CD4-positive, alpha-beta T cell treated with Interferon gamma for 1 hour (primary cell): Measurements from ENCODE around the gene C11orf68.
"Not testable (repeated sequence)": the region's sequence is repeated elsewhere in the genome, so short reads cannot be mapped to it uniquely, and the experiment has no call there.

Experiments
- DNase-seq: peaks from one replicate; pipeline ENCODE4 v3.0.0-alpha.2; 2020

Gene C11orf68

GRCh38 chr11:65911682-65912568 is 6.9 kb downstream of the C11orf68 start:
- DNase-seq: no peak

- DNase-seq: no peak
These were observed 11.0 kb downstream of the C11orf68 start for GRCh38 chr11:65907878-65908277.

- DNase-seq: no peak
These were observed 12.3 kb downstream of the C11orf68 start for GRCh38 chr11:65906602-65907001.

GRCh38 chr11:65903715-65904114 is 15.1 kb downstream of the C11orf68 start:
- no peak for DNase-seq

GRCh38 chr11:65903068-65903481 is 15.8 kb downstream of the C11orf68 start:
- no peak for DNase-seq

- DNase-seq: no peak
These were observed 18.0 kb downstream of the C11orf68 start for GRCh38 chr11:65900899-65901180.

GRCh38 chr11:65900125-65900898 is 18.6 kb downstream of the C11orf68 start, which contains the start of gene FOSL1:
Gene FOSL1, minus strand, starts transcription at chr11:65900388. Its CDS starts 49 bp downstream, at chr11:65900339.
- DNase-seq: peak; percentile 97

- DNase-seq: peak; percentile 63
These were observed 19.3 kb downstream of the C11orf68 start for GRCh38 chr11:65899356-65900124.

- DNase-seq: no peak
These were observed 20.1 kb downstream of the C11orf68 start for GRCh38 chr11:65898656-65899355.

GRCh38 chr11:65897020-65897471 is 21.8 kb downstream of the C11orf68 start:
- DNase-seq: no peak

- DNase-seq: no peak
These were observed 22.5 kb downstream of the C11orf68 start for GRCh38 chr11:65896034-65896999.

GRCh38 chr11:65895482-65895981 is 23.3 kb downstream of the C11orf68 start:
- no peak for DNase-seq

- peak; percentile 48 for DNase-seq
These were observed 24.7 kb downstream of the C11orf68 start for GRCh38 chr11:65894034-65894591.

GRCh38 chr11:65892661-65893317 is 26.1 kb downstream of the C11orf68 start:
- DNase-seq: no peak

GRCh38 chr11:65892137-65892540 is 26.7 kb downstream of the C11orf68 start:
- not testable (repeated sequence) for DNase-seq

GRCh38 chr11:65891219-65892136 is 27.4 kb downstream of the C11orf68 start:
- no peak for DNase-seq

GRCh38 chr11:65890324-65891218 is 28.3 kb downstream of the C11orf68 start, which contains the start of gene CCDC85B:
Gene CCDC85B, plus strand, starts transcription at chr11:65890673. Its CDS starts 111 bp downstream, at chr11:65890784.
- DNase-seq: peak; percentile 98
